Peyer's patch (tissue), 4 donors: ENCODE data around the gene UVSSA.

Experiments used
- CTCF ChIP-seq, 6 experiments: fragments of 450-650 bp in 4 of 6; fragments of 200-600 bp in 2 of 6; sonication (generic) in 1 of 6; IDR thresholded peaks; one replicate each; pipeline ENCODE4 v1.5.1; 2017 to 2019; ENCODE audit warnings: antibody characterized with exemption in 6 of 6, mild to moderate bottlenecking in 3 of 6, moderate library complexity in 1 of 6
- POLR2A ChIP-seq, 2 donors: fragments of 450-650 bp; IDR thresholded peaks; one replicate each; pipeline ENCODE4 v1.5.1; 2017; ENCODE audit warnings: antibody characterized with exemption in 2 of 2, mild to moderate bottlenecking in 2 of 2, moderate library complexity in 2 of 2

- TF ChIP-seq CTCF (IDR thresholded peaks at IDR 0.05) (no peak), POLR2A (IDR thresholded peaks at IDR 0.05) (no peak)
These were observed 1.1 kb downstream of the UVSSA start for GRCh38 chr4:1348014-1348513.
